ENCODE measurements around the gene ECSCR. TPM values are rescaled to one million over a fixed set of nuclear protein-coding genes. Genes with fewer than 3 reads are reported as not detected.

Gene ECSCR
- total and polyA plus RNA-seq, 10 of the 15 experiments (the other 5 are each of a cell fraction or from before 2014, with no cell fraction given): 0.15 to 0.83 (median 0.23) TPM; not detected in 3

GRCh38 chr5:139486201-139486600 lies 23.7 kb upstream of the ECSCR start:
- Histone ChIP-seq H4K20me1 (ENCODE audit: control insufficient read depth, insufficient read depth) (no peaks in the 10 kb centered on the region), H3K27ac (ENCODE audit: control insufficient read depth, insufficient read depth) (no peak overlapping the region), H3K9ac (ENCODE audit: control insufficient read depth, insufficient read depth, low read length) (no peak overlapping the region), H3K36me3 (ENCODE audit: control insufficient read depth in 2 of 2, insufficient read depth in 2 of 2, low read length in 1 of 2) (no peaks in the 10 kb centered on the region), H2AFZ (ENCODE audit: control insufficient read depth, low read depth, low read length) (no peak overlapping the region), H3K27me3 (replicated peaks in 1 of 2; ENCODE audit: control insufficient read depth in 2 of 2, insufficient read depth in 2 of 2, low read length in 1 of 2) (no peaks in the 10 kb centered on the region), H3K4me2 (ENCODE audit: control insufficient read depth, insufficient read depth) (no peak overlapping the region), H3K4me1 (ENCODE audit: control insufficient read depth, insufficient read depth, low read length) (peaks cover 28% of the 10 kb centered on the region), H3K9me3 (replicated peaks; ENCODE audit: control insufficient read depth, insufficient read depth, low read length) (no peaks in the 10 kb centered on the region), H3K4me3 (no peak overlapping the region), H3K79me2 (ENCODE audit: control insufficient read depth, insufficient read depth, low read length) (peaks cover 7% of the 10 kb centered on the region)
- no peak for ATAC-seq
- SMC1A ChIA-PET (ENCODE audit: uncharacterized antibody, unreplicated experiment): interaction anchor here (0.9 to 3.1 kb wide), 3 partner anchors 10 to 61 kb away, joined by 3 to 15 read pairs (median 4); no protein-coding TSS in a partner anchor
- BruUV-seq (replicated peaks): no TSS peak
- intact Hi-C loops (cut with micrococcal nuclease; ENCODE audit: unreplicated experiment): no loop called here
- DNase-seq (ENCODE audit: low read depth, low spot score): no peak
- RAD21 ChIA-PET (ENCODE audit: unreplicated experiment): no interaction called here
- in situ Hi-C loops (cut with MboI): no loop called here
- CTCF ChIA-PET: interaction anchor here (0.6 to 0.8 kb wide), 2 partner anchors 27 to 30 kb away, joined by 3 read pairs; no protein-coding TSS in a partner anchor
- POLR2A ChIA-PET: interaction anchor here (0.8 kb wide), 1 partner anchor 79 kb away, joined by 3 read pairs; no protein-coding TSS in a partner anchor
- no peak for FAIRE-seq
- WGBS (ENCODE audit: insufficient coverage, insufficient replicate concordance, low lambda C conversion rate, missing lambda C conversion rate): 70% methylated on average over 7 of the region's 7 CpGs
- TF ChIP-seq POU2F2 (IDR thresholded peaks at IDR 0.05; ENCODE audit: borderline replicate concordance, low read depth, low read length) (no peak), ZNF687 (IDR thresholded peaks at IDR 0.05) (no peak), NRF1 (conservative IDR thresholded peaks at IDR 0.05; ENCODE audit: low read depth, low read length) (no peak), POLR2AphosphoS5 (IDR thresholded peaks at IDR 0.05; ENCODE audit: low read length) (no peak), JUND (IDR thresholded peaks at IDR 0.05; ENCODE audit: low read depth, low read length) (no peak), NFYB (IDR thresholded peaks at IDR 0.05; ENCODE audit: insufficient read depth, low read depth, low read length) (no peak), MXI1 (IDR thresholded peaks at IDR 0.05; ENCODE audit: low read depth, low read length) (no peak), NR2C1 (IDR thresholded peaks at IDR 0.05) (no peak), NBN (IDR thresholded peaks at IDR 0.05) (no peak), ETV6 (conservative IDR thresholded peaks at IDR 0.05 in 1 of 2, IDR thresholded peaks at IDR 0.05 in 1 of 2; ENCODE audit: borderline replicate concordance in 1 of 2, low read depth in 1 of 2) (no peak), RAD51 (IDR thresholded peaks at IDR 0.05) (no peak), CREM (IDR thresholded peaks at IDR 0.05; ENCODE audit: low read depth) (no peak)
- TF ChIP-seq, protein P1, sequence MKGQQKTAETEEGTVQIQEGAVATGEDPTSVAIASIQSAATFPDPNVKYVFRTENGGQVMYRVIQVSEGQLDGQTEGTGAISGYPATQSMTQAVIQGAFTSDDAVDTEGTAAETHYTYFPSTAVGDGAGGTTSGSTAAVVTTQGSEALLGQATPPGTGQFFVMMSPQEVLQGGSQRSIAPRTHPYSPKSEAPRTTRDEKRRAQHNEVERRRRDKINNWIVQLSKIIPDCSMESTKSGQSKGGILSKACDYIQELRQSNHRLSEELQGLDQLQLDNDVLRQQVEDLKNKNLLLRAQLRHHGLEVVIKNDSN (IDR thresholded peaks at IDR 0.05; ENCODE audit: borderline replicate concordance, extremely low read length, insufficient read depth, low read depth, low read length): no peak
- TF ChIP-seq, protein P2, sequence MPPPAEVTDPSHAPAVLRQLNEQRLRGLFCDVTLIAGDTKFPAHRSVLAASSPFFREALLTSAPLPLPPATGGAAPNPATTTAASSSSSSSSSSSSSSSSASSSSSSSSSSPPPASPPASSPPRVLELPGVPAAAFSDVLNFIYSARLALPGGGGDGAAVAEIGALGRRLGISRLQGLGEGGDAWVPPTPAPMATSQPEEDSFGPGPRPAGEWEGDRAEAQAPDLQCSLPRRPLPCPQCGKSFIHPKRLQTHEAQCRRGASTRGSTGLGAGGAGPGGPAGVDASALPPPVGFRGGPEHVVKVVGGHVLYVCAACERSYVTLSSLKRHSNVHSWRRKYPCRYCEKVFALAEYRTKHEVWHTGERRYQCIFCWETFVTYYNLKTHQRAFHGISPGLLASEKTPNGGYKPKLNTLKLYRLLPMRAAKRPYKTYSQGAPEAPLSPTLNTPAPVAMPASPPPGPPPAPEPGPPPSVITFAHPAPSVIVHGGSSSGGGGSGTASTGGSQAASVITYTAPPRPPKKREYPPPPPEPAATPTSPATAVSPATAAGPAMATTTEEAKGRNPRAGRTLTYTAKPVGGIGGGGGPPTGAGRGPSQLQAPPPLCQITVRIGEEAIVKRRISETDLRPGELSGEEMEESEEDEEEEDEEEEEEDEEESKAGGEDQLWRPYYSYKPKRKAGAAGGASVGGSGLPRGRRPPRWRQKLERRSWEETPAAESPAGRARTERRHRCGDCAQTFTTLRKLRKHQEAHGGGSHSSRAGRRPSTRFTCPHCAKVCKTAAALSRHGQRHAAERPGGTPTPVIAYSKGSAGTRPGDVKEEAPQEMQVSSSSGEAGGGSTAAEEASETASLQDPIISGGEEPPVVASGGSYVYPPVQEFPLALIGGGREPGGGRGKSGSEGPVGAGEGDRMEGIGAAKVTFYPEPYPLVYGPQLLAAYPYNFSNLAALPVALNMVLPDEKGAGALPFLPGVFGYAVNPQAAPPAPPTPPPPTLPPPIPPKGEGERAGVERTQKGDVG (CRISPR knock-in tag; IDR thresholded peaks at IDR 0.05): no peak

All from GM12878 (cell line).